Osteocyte (in vitro differentiated cells): Measurements from ENCODE around the gene MBD2. TPM values are rescaled to one million over a fixed set of nuclear protein-coding genes. Genes with fewer than 3 reads are reported as not detected.

Experiments
- DNase-seq: peaks from one replicate; pipeline ENCODE4 v3.0.0; 2021; ENCODE audit warnings: mixed read lengths; ENCODE audit not compliant: unreplicated experiment; ENCODE audit errors: extremely low spot score
- H3K27ac Mint-ChIP-seq: one replicate; pipeline ENCODE4 v1.8.0; 2021; ENCODE audit warnings: mild to moderate bottlenecking, mixed read lengths; ENCODE audit not compliant: unreplicated experiment
- H3K27me3 Mint-ChIP-seq: one replicate; pipeline ENCODE4 v1.8.0; 2021; ENCODE audit warnings: mixed read lengths; ENCODE audit not compliant: unreplicated experiment
- H3K36me3 Mint-ChIP-seq: one replicate; pipeline ENCODE4 v1.8.0; 2021; ENCODE audit warnings: mixed read lengths; ENCODE audit not compliant: unreplicated experiment
- H3K4me1 Mint-ChIP-seq: one replicate; pipeline ENCODE4 v1.8.0; 2021; ENCODE audit warnings: mixed read lengths; ENCODE audit not compliant: unreplicated experiment
- H3K4me3 Mint-ChIP-seq: one replicate; pipeline ENCODE4 v1.8.0; 2021; ENCODE audit warnings: mild to moderate bottlenecking, moderate library complexity, mixed read lengths; ENCODE audit not compliant: unreplicated experiment
- H3K9me3 Mint-ChIP-seq: one replicate; pipeline ENCODE4 v1.8.0; 2021; ENCODE audit warnings: mixed read lengths; ENCODE audit not compliant: unreplicated experiment
- CTCF ChIP-seq: fragments of 200-600 bp; sonication (generic); IDR thresholded peaks from 2 replicates; pipeline ENCODE4 v1.5.0; 2021; ENCODE audit warnings: antibody characterized with exemption, mild to moderate bottlenecking, moderate library complexity
- total RNA-seq: library from RNA; stranded (reverse); gene quantifications from 2 replicates; pipeline ENCODE4 v1.2.1, GENCODE V29; 2021

Gene MBD2
- total RNA-seq, 1 donor from 2014 or later = 58.3 TPM

- peaks cover 26% of the 10 kb centered on the region for H3K36me3 Mint-ChIP-seq
- H3K4me3 Mint-ChIP-seq = no peak overlapping the region
- peak overlapping the region; percentile 92 for H3K27ac Mint-ChIP-seq
- peaks cover 7% of the 10 kb centered on the region for H3K9me3 Mint-ChIP-seq
- TF ChIP-seq CTCF = no peak
- no peaks in the 10 kb centered on the region for H3K27me3 Mint-ChIP-seq
- peaks cover 39% of the 10 kb centered on the region for H3K4me1 Mint-ChIP-seq
- no peak for DNase-seq
Observed at GRCh38 chr18:54148151-54148550, 76.3 kb downstream of the MBD2 start.

- Mint-ChIP-seq H3K36me3 (peaks cover 24% of the 10 kb centered on the region), H3K4me3 (no peak overlapping the region), H3K27me3 (no peaks in the 10 kb centered on the region), H3K4me1 (peaks cover 39% of the 10 kb centered on the region), H3K9me3 (peaks cover 13% of the 10 kb centered on the region), H3K27ac (peak overlapping the region; percentile 62)
- DNase-seq = no peak
- TF ChIP-seq CTCF = no peak
Observed at GRCh38 chr18:54147439-54147838, 77.0 kb downstream of the MBD2 start.

- Mint-ChIP-seq H3K4me3 (no peak overlapping the region), H3K9me3 (peaks cover 29% of the 10 kb centered on the region), H3K27ac (no peak overlapping the region), H3K27me3 (no peaks in the 10 kb centered on the region), H3K36me3 (peaks cover 20% of the 10 kb centered on the region), H3K4me1 (no peaks in the 10 kb centered on the region)
- TF ChIP-seq CTCF = no peak
- DNase-seq = no peak
Observed at GRCh38 chr18:54141041-54141608, 83.3 kb downstream of the MBD2 start.

GRCh38 chr18:54140641-54141040 lies 83.8 kb downstream of the MBD2 start:
- no peak overlapping the region for H3K27ac Mint-ChIP-seq
- H3K4me1 Mint-ChIP-seq = peaks cover under 1% of the 10 kb centered on the region
- H3K9me3 Mint-ChIP-seq = peaks cover 29% of the 10 kb centered on the region
- no peaks in the 10 kb centered on the region for H3K27me3 Mint-ChIP-seq
- DNase-seq = no peak
- no peak for TF ChIP-seq CTCF
- H3K4me3 Mint-ChIP-seq = no peak overlapping the region
- H3K36me3 Mint-ChIP-seq = peaks cover 20% of the 10 kb centered on the region

- Mint-ChIP-seq H3K27me3 (no peaks in the 10 kb centered on the region), H3K36me3 (peaks cover 5% of the 10 kb centered on the region), H3K9me3 (peaks cover 11% of the 10 kb centered on the region), H3K27ac (no peak overlapping the region), H3K4me1 (peaks cover 11% of the 10 kb centered on the region), H3K4me3 (no peak overlapping the region)
- no peak for DNase-seq
- no peak for TF ChIP-seq CTCF
Observed at GRCh38 chr18:54135216-54135615, 89.3 kb downstream of the MBD2 start.
